Activated CD4-positive, alpha-beta T cell treated with anti-CD3 and anti-CD28 coated beads, Interleukin-2, amount 50 U/mL, for 24 hours (primary cell): Measurements from ENCODE around the gene GNPTAB.
"Not testable (repeated sequence)": the region's sequence is repeated elsewhere in the genome, so short reads cannot be mapped to it uniquely, and the experiment has no call there.

Source experiments
- DNase-seq, 2 donors: peaks; one replicate each; pipeline ENCODE4 v3.0.0-alpha.2; 2020; ENCODE audit warnings: low read depth in 1 of 2, low spot score in 1 of 2

Gene GNPTAB

DNA sequence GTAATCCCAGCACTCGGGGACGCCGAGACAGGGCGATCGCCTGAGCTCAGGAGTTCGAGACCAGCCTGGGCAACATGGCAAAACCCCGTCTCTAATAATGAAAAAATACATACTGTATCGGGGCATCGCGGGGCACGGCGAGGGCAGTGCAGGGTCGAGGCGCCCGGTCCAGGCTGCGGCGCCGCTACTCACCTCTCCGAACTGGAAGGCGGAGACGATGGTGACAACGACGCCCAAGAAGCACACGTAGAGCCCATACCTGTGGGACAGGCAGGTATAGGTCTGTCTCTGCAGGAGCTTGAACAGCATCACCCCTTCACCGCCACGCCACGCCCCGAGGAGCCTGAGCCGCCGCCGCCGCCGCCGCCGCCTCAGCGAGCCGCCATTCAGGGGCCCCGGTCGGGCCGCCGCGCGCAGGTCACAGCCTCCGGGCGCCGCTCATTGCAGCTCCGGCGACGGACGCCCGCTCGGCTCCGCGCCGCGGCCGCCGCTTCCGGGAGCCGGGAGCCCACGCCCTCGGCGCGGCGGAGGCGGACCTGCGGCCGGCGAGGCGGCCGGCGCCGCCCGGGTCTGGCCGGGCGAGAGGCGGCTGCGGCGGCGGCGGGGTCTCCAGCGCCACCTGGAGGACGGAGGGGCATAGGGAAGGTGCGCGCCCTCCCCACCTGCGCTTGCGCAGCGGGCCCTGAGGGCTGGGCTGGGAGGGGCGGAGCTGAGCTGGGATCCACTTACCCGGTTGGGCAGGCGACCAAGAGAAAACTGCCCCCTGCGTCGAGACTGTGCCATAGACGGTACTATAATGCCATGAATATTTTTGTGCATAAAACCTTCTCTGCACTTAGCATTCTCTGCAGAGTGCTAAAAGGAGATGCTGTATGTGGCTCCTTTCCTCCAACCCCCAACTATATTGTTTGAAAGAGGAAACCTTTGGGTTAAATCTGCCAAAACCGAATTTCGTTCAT lies at the start of gene GNPTAB:
TSS of gene GNPTAB (minus strand) at position 593 of the 959 bp plus-strand sequence. CDS start at position 309, 284 bp downstream.
- peak; percentile 91 to 93 for DNase-seq

DNA sequence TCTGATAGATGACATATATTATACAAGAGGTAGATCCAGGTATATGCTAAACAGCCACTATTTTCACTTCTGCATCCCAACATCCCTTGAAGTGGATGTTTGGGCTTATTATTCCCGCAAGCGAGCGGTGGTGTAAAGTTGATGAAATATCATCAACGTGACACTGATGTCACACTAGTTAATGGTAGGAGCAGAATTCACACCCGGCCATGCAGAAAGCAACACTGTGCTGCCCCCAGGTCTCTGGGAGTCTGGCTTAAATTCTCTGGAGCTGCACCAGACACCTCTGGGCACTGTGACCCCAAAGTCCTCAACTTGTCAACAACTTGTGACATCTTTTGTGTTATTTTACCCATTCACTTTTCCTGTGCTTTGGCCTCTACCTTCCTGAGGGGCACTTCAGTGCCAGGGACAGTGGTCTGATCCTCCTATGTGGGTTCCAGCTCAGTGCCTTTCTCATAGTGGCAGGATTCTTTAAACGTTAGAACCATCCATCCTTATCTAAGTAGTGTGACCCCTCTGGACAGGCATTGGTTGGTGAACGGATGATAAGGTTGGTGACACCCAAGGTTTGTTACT lies 47.6 kb upstream of the GNPTAB start:
- DNase-seq, result no peak

DNA sequence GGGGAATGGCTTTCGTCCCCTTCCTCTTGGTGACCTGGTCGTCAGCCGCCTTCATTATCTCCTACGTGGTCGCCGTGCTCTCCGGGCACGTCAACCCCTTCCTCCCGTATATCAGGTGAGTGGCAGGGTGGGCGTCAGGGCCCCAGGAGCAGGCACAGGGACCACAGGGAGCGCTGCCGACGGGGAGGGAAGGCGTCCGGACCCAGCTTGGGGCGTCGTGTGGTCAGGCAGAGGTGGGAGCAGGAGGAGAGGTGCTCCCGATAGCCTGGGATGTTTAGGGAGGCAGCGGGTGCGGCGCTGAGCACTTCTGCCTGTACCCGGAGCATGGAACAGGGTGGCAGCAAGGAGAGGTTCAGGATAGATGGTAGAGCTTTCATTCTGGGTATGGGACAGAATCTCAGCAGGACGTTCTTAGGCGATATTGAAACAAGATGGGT lies 47.1 kb upstream of the GNPTAB start:
- DNase-seq, result no peak

DNA sequence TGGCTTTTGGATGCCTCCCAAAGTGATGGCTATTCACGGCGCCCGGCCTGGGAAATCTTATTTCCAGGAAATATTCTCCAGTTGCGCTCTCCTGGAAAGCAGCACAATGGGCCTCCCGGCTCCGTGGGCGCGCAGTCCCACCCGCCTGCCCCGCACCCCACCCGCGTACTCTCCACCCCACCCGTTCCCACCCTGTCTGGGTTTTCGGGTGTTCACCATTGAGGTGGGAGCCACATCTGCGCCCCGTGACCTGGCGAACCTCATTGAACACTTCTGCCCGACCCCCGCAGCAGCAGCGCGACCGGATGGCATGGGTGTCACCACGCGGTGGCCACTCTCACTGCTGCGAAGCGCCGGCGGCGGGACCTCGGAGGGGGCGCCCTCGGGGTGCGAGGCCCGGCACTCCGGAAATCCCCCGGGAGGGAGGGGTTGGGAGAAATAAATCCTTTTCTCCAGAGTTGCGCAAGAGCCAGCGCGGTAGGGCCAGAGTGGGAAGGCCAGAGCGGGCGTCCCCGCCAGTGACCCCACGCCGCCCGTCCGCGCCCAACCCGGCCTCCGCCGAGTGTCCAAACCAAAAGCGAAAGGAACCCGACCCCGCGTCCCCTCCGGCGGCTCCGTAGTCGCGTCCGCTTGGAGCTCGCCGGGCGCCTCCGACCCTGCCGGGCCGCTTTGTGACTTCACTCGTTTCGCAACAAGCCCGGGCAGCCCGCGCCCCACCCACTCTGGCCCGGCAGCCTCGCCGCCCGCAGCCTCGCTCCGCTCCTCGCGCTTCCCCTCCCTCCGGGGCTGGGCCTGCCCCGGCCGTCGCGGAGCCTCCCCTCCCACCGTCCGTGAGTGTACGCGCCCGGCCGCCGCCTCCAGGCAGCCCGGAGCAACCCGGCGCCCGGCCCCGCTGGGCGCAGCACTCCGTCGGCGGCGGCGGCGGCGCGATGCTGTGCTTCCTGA lies 46.4 kb upstream of the GNPTAB start, which contains the start of gene DRAM1:
TSS of gene DRAM1 (plus strand) at position 720 of the 945 bp plus-strand sequence. CDS start at position 930, 210 bp downstream.
- peak; percentile 40 to 44 for DNase-seq

DNA sequence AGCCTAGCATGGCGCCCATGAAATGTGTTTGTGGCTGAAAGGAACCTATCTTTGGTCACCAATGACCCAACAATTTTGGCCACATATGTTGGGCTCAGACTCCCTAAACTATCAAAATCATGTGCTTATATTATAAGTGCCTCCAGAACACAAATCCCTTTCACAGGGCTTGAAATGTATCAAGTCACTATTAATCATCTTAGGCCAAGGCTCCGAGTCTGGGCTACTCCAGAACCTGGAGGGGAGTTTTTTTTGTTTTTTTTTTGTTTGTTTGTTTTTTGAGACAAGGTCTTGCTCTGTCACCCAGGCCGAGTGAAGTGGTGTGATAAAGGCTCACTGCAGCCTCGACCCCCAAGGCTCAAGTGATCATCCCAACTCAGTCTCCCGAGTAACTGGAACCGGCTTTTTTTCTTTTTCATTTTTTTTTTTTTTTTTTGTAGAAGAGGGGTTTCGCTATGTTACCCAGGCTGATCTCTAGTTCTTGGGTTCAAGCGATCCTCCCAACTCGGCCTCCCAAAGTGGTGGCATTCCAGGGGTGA lies 45.6 kb upstream of the GNPTAB start:
- no peak for DNase-seq

DNA sequence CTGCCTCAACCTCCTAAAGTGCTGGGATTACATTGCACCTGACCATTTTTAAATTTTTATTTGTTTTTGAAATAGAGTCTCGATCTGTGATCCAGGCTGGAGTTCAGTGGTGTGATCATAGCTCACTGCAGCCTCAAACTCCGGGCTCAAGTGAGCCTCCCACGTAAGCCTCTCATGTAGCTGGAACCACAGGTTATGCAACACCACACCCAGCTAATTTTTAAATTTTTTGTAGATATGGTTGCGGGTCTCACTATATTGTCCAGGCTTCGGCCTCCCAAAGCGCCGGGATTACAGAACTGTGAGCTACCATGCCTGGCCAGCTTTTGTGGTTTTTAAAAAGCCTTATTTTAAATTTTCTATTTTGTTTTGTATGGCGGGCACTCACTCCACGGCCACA lies 44.4 kb upstream of the GNPTAB start:
- no peak for DNase-seq

DNA sequence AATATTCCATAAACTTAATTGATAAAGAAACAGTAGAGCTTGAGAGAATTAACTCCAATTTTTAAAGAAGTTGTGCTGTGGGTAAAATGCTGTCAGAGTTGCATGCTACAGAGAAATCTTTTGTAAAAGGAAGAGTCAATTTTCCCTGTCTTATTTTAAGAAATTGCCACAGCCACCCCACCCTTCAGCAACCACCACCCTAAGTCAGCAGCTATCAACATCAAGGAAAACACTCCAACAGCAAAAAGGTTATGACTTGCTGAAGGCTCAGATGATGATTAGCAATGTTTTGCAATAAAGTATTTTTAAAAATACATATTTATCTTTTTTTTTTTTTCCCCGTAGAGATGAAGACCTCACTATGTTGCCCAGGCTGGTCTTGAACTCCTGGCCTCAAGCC lies 40.2 kb upstream of the GNPTAB start:
- no peak for DNase-seq

DNA sequence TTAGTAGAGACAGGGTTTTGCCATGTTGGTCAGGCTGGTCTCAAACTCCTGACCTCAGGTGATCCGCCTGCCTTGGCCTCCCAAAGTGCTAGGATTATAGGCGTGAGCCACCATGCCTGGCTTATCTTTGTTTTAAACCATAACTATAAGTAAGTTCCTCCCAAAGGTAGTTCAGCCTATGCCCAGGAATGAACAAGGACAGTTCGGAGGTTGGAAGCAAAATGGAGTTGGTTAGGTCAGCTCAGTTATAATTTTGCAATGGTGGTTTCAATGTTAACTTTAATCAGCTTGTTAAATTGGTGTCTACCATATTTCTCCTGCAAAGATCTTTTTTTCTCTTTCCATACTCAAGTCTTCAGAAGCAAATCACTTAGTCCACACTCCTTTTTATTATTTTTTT lies 36.9 kb upstream of the GNPTAB start:
- not testable (repeated sequence) for DNase-seq

DNA sequence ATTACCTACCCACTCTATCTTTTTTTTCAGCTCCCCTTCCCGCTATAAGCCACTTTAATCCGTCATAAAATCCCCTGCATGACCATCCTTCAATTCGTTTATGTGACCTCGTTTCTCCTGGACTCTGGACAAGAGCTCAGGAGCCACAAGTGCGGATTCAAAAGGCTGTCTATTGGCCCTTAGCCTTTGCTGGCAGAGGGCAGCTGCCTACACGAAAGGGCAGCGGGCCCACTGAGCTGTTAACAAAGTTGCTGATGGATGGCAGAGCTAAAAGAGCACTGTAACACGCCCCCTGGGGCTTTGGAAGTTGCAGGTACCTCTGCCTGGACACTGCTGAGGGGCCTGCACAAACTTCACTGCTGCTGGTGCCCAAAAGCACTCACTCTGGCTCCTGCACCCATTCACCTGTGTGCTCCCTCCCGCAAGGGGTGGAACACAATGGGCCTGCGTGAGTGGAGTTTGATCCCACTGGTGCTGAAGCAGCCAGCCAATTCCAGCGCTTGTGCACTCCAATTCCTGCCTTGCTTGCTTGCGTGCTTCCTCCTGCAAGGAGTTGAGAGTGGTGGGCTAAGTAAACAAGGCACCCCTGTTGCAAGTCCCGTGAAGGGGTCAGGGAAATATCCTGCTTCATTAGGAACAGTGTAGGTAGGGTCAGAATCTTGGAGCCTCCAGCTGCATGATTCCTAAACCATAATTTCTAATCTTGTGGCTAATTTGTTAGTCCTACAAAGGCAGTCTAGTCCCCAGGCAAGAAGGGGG lies 36.0 kb upstream of the GNPTAB start:
- no peak for DNase-seq

DNA sequence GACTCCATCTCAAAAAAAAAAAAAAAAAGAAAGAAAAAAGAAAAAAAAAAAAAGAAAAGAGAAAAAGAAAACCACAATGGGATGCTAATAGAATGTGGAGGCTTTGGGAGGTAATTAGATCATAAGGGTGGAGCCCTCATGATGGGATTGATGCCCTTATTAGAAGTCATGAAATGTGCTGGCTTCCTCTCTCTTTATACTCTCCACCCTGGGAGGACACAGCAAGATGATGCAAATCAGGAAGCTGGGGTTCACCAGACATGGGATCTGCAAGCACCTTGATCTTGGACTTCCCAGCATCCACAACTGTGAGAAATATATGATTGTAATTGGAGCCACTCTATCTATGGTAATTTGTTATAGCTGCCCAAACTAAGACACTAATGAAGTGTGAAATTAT lies 33.2 kb upstream of the GNPTAB start:
- no peak for DNase-seq

DNA sequence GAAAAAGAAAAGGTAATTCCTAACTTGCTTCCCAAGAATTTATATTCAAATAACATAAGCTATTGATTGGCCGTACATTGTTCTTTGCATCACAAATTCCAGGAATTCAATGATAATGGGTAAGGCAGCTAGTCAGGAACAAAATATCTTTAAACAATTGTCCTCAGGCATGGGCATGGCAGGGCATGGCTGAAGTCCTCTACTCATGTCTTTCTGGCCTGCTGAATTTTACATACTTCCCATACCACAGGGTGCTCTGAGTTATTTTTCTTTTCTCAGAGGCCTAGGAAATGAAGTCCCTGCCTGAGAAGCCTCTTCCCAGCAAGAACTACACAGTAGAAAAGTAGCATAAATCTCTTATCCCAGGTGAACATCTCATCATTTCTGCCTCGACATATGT lies 31.5 kb upstream of the GNPTAB start:
- DNase-seq, result no peak

DNA sequence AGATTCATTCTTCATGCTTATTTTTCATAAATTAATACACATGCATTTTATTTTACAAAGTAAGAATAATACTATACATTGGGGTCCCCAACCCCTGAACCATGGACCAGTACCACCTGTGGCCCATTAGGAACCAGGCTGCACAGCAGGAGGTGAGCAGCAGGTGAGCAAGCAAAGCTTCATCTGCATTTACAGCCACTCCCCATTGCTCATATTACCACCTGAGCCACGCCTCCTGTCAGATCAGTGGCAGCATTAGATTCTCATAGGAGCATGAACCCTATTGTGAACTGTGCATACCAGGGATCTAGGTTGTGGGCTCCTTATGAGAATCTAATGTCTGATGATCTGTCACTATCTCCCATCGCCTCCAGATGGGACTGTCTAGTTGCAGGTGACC lies 30.9 kb upstream of the GNPTAB start:
- not testable (repeated sequence) for DNase-seq

DNA sequence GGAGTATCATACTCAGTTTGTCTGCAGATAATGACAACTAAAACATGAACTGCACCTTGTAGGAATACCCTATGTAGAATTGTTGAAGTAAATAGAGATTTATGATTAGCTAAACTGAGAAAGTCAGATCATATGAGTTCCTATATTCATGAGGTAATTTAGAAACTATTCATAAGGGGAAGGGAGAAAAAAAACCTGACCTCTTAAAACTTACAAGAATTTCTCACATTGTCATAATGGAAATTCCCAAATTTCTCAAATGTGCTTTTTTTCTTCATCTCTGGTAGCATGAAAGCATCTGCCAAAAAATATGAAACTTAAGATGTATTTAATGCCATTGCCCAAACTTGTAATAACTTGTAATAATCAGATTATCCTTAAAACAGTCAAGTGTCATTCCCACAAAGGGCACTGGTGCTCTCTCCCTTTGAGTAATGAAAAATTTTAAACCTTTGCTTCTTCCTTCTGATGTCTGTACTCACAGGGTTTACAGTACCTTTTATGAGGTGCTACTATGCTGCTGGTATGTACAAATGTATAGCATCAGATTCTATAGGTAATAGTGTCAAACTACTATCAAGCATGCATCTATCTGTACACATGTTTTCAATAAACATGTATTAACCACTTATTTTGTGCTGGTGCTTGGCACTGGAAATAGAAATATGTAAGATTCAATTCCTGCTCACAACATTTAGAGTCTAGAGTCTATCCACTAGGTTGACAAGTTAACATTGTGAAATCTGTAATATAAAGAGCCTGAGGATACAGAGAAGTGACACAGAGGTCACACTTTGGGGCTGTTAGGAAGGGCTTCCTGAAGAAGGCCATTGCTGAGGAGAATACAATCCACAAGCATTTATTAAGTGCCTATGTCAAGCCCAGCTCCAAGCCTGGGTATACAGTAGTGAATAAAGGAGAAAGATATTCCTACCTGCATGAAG lies 29.2 kb upstream of the GNPTAB start:
- no peak for DNase-seq

DNA sequence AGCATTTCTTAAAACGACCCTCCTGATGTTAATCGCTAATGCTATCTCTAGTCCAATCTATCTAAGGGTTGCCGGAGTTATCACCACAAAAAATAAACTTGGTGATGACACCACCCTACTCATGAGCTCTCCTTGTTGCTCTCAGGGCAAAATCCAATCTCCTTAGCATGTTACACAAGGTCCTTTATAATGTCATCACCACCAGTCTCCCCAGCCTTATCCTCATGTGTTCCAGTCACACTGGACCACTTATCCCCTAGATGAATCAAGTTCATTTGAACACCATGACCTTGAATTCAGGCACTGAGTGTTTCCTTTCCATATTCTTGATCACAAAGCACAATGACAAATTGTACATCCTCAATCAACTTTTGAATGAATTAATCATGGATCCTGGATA lies 27.6 kb upstream of the GNPTAB start:
- no peak for DNase-seq

DNA sequence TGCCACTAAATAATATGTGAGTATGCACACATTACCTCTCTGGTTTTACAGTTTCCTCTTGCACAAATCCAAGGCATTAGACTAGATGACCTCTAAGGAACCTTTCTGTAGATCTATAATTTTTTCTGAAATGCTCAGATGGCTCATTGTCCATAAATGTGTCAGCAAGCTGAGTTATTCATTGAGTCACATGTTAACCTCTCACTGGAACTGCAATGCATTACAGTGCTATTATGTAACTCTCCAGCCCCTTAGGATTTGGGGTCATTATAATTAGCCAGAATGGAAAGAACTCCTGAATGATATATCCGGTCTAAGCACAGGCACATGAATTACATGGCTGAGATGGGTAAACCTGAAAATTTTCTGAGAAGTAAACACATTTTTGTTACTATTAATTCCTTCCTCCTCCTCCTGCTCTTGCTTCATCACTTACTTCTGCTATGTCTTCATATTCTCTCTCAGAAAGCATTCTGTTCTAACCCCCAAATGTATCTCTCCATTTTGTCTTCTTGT lies 26.3 kb upstream of the GNPTAB start:
- DNase-seq, result no peak

DNA sequence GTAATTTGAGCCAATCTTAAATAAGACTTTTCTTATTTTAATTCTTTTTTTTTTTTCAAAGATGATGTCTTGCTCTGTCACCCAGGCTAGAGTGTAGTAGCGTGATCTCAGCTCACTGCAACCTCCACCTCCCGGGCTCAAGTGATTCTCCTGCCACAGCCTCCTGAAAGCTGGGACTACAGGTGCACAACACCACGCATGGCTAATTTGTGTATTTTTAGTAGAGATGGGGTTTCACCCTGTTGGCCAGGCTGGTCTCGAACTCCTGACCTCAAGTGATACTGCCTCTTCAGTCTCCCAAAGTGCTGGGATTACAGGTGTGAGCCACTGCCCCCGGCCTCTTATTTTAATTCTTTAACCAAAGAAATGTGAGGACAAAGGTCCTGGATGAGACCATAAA lies 25.9 kb upstream of the GNPTAB start:
- not testable (repeated sequence) for DNase-seq

DNA sequence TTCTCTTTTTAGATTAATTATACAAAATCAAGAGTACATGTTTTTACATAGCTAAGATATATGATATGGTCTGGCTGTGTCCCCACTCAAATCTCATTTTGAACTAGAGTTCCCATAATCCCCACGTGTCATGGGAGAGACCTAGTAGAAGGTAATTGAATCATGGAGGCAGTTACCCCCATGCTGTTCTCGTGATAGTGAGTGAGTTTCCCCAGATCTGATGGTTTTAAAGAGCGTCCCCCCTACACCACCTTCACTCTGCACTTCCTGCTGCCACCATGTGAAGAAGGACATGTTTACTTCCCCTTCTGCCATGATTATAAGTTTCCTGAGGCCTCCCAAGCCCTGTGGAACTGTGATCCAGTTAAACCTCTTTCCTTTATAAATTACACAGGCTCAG lies 25.2 kb upstream of the GNPTAB start:
- no peak for DNase-seq

DNA sequence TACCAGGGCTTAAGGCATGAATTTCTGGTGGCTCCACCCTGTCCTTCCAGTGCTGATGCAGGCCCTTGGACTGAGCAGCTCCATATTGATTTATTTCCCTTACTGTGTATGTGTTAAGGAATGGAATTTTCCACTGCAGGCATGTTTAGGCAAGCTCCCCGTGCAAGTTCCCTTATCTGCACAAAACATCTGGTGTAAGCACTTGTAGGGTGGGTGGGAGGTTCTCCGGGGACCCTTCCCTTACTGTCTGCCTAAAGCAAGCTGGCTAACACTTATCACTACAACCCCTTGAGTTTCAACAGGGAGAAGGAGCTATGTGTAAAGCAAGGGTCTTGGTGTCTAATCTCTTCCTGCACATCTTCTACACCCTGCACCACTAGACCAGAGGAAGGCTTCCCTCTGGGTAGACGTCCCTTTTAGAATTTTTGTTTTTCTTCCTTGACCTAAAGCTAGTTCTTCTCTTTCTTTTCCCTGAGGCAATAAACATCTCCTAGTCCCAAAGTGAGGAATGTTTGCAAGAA lies 24.7 kb upstream of the GNPTAB start:
- no peak for DNase-seq

DNA sequence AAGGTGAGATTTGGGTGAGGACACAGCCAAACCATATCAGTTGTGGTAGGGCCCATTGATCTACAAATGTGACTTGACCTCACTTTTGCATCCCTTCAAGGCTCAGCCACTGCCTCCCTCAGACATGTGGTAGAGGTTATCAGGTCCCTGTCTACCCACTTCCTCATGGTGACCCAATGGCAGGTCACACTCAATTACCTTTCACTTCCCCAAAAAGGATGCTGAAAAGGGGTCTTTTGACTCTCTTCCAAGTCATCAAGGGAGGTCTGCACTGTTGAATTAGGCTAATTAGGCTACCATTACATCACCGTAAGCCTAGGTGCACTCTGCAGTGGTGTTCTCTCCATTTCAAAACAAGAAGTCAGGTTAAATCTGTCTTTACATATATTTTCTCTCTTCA lies 24.0 kb upstream of the GNPTAB start:
- DNase-seq, result no peak
